MG63 (cell line): ENCODE data around the gene KMO. TPM values are rescaled to one million over a fixed set of nuclear protein-coding genes. Genes with fewer than 3 reads are reported as not detected.

Experiments used
- DNase-seq: peaks from one replicate; pipeline ENCODE4 v3.0.0-alpha.2; 2020
- H3K27me3 ChIP-seq: fragments of 250-450 bp; sonication (Bioruptor Pico); 2 replicates; pipeline ENCODE4 v1.5.1; 2020; ENCODE audit warnings: mild to moderate bottlenecking, moderate library complexity
- H3K36me3 ChIP-seq: fragments of 250-450 bp; sonication (Bioruptor Pico); 2 replicates; pipeline ENCODE4 v1.5.1; 2020; ENCODE audit warnings: mild to moderate bottlenecking, moderate library complexity
- H3K4me3 ChIP-seq: fragments of 250-450 bp; sonication (Bioruptor Pico); 2 replicates; pipeline ENCODE4 v1.5.1; 2020; ENCODE audit warnings: mild to moderate bottlenecking, moderate library complexity
- H3K9me3 ChIP-seq: fragments of 250-450 bp; sonication (Bioruptor Pico); 2 replicates; pipeline ENCODE4 v1.5.1; 2020; ENCODE audit warnings: mild to moderate bottlenecking, moderate library complexity
- total RNA-seq: library from RNA; depleted of rRNA; stranded (reverse); fragments of >200 nt; shearing (Covaris generic); gene quantifications from 2 replicates; pipeline ENCODE4 v1.2.3, GENCODE V29; 2014; ENCODE audit warnings: low replicate concordance

Gene KMO
- total RNA-seq, 1 experiment from 2014 or later = not detected

DNA sequence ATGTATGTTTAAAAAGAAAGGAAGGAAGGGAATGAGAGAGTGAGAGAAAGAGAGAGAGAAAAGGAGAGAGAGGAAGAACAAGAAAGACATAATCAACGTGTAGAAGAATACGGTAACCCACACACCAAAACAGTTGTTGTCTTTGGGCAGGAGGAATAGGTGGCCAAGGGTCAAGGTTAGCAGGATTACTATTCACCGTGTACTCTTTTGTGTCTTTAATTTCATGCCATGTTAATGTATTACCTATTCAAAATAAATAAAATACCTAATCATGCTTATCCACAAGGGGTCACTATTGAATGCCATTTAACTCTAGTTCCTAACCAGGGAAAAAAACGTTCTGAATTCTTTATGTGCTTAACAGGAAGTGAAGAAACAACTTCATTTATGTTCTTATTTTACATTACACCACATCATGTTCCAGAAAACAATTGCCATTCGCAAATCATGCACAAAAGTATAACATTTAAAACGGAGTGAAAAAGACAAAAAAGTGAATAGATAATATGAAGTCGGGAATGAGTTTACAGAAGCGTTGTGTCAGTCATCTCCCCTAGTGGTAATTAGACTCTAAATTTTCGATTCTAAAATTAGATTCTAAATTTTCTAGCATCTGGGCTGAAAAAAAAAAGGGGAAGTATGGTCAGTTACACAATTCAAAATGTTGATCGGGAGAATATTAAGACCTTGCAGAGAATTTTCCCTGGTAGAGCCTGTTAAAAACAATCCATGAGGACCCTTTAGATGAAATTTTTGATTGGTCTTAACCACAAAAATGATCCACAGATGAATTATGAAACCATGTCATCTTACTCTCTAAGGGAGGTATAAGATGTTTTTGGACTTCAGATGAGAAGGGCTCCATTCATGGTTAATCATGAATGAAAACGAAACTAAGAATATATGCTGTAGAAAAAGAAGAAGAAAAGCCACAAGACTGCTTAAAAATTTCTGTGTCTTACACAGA, 700 bp upstream of the KMO start:
- Histone ChIP-seq H3K9me3 (no peaks in the 10 kb centered on the region), H3K4me3 (peak overlapping the region; percentile 58), H3K36me3 (no peaks in the 10 kb centered on the region), H3K27me3 (peaks cover 8% of the 10 kb centered on the region)
- DNase-seq = no peak

DNA sequence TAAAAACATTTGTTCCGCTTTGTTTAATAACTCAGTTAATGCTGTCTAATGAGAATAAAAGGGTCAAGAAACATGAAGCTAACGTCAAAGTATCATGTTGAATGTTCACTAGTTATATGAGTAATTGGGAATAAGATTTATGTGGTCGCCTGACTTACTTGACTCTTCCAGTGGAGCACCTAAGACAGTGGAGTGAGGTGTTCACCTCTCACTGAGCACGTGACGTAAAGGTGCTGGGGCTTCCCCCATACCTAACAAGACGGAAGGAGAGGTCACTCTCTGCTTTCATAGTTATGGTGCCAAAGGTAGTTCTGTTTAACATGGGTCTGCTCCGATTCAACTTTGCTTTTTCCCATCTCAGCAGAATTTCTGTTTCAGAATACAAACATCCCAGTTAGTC, 686 bp downstream of the KMO start:
- no peak for DNase-seq
- Histone ChIP-seq H3K27me3 (peaks cover 7% of the 10 kb centered on the region), H3K36me3 (no peaks in the 10 kb centered on the region), H3K4me3 (no peak overlapping the region), H3K9me3 (no peaks in the 10 kb centered on the region)

DNA sequence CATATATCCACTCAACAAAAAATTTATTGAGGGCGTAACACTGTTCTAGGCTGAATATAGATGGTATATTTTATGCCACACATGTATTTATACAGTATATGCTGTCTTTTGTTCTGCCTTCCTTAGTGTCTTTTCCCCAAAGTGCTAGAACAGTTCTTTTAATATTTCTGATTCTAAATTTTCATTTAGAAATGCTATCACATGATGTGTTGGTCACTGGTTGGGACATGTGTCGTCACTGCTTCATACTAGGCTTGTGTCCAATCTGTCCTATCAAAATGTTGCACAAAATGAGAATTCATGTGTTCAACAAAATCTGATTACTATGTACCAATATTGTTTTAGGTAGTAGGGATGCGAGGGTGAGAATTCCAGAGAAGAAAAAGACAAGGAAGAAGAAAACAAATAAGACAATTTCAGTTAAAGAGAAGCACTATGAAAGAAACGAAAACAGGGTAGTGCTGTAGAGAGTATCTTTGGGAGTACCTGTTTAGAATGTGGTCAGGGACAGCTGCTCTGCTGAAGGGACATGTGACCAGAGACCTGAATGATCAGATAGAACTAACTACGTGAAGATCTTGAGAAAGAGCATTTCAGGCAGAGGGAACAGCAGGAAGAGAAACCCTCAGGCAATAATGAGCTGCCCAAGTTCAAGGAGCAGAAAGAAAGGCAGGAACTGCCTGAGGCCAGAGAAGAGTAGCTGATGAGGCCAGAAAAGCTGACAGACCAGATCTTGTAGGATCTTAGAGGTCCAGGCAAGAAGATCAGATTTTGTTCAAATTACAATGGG, 1.3 kb downstream of the KMO start:
- Histone ChIP-seq H3K27me3 (peaks cover 7% of the 10 kb centered on the region; the same call in 1 of the 2 replicates), H3K9me3 (no peaks in the 10 kb centered on the region), H3K4me3 (no peak overlapping the region), H3K36me3 (no peaks in the 10 kb centered on the region)
- no peak for DNase-seq

DNA sequence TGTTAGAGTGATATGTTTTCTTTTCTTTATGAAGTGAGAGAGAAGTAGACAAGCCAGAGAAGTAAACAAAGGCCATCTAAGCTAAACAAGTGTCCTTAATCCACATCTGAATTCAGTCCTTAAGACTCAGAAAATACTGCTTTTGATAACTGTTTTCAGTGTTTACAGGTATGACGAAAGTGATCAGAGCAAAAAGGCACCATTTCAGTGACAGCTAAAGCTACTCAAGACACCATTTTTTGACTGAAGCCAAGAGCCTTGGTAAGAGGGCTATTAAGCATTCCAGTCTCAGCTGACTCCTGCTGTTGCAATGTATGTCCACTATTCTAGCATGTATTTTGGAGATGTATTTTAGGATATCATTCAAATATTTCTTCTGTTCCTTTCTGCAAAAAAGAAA, 4.1 kb downstream of the KMO start:
- no peaks in the 10 kb centered on the region for H3K9me3 ChIP-seq
- no peaks in the 10 kb centered on the region for H3K36me3 ChIP-seq
- no peak overlapping the region for H3K4me3 ChIP-seq
- peaks cover 7% of the 10 kb centered on the region; the same call in 1 of the 2 replicates for H3K27me3 ChIP-seq
- DNase-seq = no peak

- Histone ChIP-seq H3K9me3 (no peaks in the 10 kb centered on the region), H3K4me3 (no peak overlapping the region), H3K27me3 (peaks cover 7% of the 10 kb centered on the region; the same call in 1 of the 2 replicates), H3K36me3 (no peaks in the 10 kb centered on the region)
- no peak for DNase-seq
Measured at GRCh38 chr1:241536969-241537368, 4.8 kb downstream of the KMO start.

GRCh38 chr1:241542199-241542907, 10.2 kb downstream of the KMO start:
- Histone ChIP-seq H3K4me3 (no peak overlapping the region), H3K9me3 (no peaks in the 10 kb centered on the region), H3K27me3 (0 out of 2 replicates have a peak, but pooled peaks cover 2% of the 10 kb centered on the region), H3K36me3 (no peaks in the 10 kb centered on the region)
- no peak for DNase-seq

- no peak overlapping the region for H3K4me3 ChIP-seq
- H3K9me3 ChIP-seq = no peaks in the 10 kb centered on the region
- H3K27me3 ChIP-seq = 0 out of 2 replicates have a peak, but pooled peaks cover 2% of the 10 kb centered on the region
- H3K36me3 ChIP-seq = no peaks in the 10 kb centered on the region
- no peak for DNase-seq
Measured at GRCh38 chr1:241548008-241548407, 15.8 kb downstream of the KMO start.

GRCh38 chr1:241550318-241550717, 18.1 kb downstream of the KMO start:
- no peaks in the 10 kb centered on the region for H3K36me3 ChIP-seq
- H3K4me3 ChIP-seq = no peak overlapping the region
- H3K9me3 ChIP-seq = no peaks in the 10 kb centered on the region
- no peak for DNase-seq
- H3K27me3 ChIP-seq = no peaks in the 10 kb centered on the region

GRCh38 chr1:241551759-241552638, 19.8 kb downstream of the KMO start:
- DNase-seq = no peak
- no peak overlapping the region for H3K4me3 ChIP-seq
- H3K27me3 ChIP-seq = no peaks in the 10 kb centered on the region
- H3K9me3 ChIP-seq = no peaks in the 10 kb centered on the region
- H3K36me3 ChIP-seq = no peaks in the 10 kb centered on the region

- H3K4me3 ChIP-seq = no peak overlapping the region
- DNase-seq = no peak
Measured at GRCh38 chr1:241553886-241554592, 21.9 kb downstream of the KMO start.

DNA sequence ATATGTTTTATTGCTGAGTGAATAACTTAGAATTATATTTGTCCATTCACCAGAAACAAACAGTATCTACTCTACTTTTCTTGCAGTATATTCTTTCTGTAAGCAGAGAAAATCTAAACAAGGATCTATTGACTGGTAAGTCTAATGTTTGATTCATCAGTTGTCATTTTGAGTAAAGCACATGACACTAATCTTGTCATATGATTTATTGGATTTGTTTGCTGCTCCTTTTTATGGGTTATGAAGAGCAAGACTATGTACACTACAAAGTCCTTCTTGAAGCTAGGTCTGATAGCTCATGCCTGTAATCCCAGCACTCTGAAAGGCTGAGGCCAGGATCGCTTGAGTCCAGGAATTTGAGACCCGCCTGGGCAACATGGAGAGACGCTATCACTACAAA, 23.3 kb downstream of the KMO start:
- H3K27me3 ChIP-seq = no peaks in the 10 kb centered on the region
- no peaks in the 10 kb centered on the region for H3K9me3 ChIP-seq
- no peaks in the 10 kb centered on the region for H3K36me3 ChIP-seq
- no peak overlapping the region for H3K4me3 ChIP-seq
- no peak for DNase-seq

More at GRCh38 chr1:241553886-241554592, 21.9 kb downstream of the KMO start:
- H3K27me3 ChIP-seq = no peaks in the 10 kb centered on the region
- no peaks in the 10 kb centered on the region for H3K36me3 ChIP-seq
- H3K9me3 ChIP-seq = no peaks in the 10 kb centered on the region

DNA sequence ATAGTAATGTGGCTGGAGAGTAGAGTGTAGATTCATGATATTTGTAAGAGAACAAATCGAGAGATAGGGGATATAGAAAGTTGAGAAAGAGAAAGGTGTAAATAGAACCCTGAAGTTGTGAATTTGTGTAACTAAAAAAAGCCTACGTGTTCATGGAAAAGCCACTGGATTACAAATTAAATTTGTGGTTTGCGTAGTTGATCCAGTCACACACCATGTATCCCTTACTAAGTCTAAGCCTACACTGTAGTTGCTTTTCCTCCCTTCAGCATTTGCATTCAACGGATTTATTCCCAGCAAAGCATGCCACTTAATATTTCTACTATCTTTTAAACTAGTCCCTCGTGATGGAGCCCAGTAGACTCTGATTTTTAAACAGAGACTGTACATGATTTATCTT, 24.9 kb downstream of the KMO start:
- Histone ChIP-seq H3K4me3 (no peak overlapping the region), H3K27me3 (no peaks in the 10 kb centered on the region), H3K36me3 (no peaks in the 10 kb centered on the region), H3K9me3 (no peaks in the 10 kb centered on the region)
- no peak for DNase-seq

DNA sequence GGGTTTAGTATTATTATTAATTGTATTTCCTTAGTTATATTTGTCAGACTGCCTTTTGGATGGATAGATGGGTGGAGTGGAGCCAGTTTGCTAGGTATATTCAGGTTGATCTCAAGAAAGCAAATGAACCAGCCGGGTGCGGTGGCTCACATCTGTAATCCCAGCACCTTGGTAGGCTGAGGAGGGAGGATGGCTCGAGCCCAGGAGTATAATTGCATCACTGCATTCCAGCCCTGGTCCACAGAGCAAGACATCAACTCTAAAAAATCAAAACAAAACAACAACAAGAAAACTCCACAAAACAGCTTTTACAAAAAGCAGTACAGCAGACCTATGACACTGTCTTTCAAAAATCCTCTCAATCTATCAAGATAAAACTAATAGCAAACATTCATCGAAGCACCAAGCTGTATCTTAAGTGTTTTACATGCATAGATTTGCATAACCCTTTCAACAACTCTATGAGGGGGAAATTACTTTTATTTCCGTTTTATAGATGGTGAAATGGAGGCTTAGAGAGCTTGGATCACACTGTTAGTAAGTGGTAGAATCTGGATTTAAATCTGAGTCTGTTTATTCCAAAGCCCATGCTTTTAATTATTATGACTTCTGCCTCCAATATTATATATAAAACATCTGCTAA, 25.5 kb downstream of the KMO start:
- no peak overlapping the region for H3K4me3 ChIP-seq
- no peak for DNase-seq

DNA sequence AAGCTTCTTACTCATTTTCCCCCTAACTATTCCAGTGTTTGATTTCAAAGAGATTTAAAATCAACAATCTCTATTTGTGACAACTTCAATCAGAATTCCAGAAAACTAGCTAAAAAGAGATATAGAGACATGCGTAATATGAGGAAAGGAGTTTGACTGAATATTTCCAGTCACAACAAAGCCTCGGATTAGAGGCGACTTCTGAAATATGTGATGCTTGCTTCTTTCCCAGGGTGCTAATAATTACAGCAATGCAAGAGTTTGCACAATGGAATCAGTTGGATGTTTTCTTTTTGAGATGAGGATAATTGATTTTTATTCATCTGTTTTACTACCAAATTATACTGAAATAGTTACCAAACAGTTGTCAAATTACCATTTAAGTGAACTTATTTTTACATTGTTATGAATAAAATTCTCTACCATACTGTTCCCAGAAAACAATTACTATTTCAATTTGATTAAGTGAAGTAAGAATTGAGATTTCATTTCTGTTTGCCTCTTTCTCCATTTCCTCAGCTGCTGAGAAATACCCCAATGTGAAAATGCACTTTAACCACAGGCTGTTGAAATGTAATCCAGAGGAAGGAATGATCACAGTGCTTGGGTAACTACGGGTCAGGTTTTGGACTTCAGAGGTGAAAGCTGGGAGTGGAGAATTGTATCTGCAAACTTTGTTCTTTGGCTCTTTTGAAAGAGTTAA, 28.1 kb downstream of the KMO start:
- no peaks in the 10 kb centered on the region for H3K36me3 ChIP-seq
- H3K4me3 ChIP-seq = no peak overlapping the region
- H3K27me3 ChIP-seq = no peaks in the 10 kb centered on the region
- no peak for DNase-seq
- H3K9me3 ChIP-seq = no peaks in the 10 kb centered on the region

More for the DNA sequence above, 25.5 kb downstream of the KMO start:
- H3K27me3 ChIP-seq = no peaks in the 10 kb centered on the region
- no peaks in the 10 kb centered on the region for H3K9me3 ChIP-seq
- no peaks in the 10 kb centered on the region for H3K36me3 ChIP-seq

GRCh38 chr1:241560849-241561187, 28.6 kb downstream of the KMO start:
- Histone ChIP-seq H3K27me3 (no peaks in the 10 kb centered on the region), H3K36me3 (no peaks in the 10 kb centered on the region), H3K9me3 (no peaks in the 10 kb centered on the region), H3K4me3 (no peak overlapping the region)
- no peak for DNase-seq
